KOPT-K1 (cell line): ENCODE results near the gene RMRP.
"Not testable (repeated sequence)": the region's sequence is repeated elsewhere in the genome, so short reads cannot be mapped to it uniquely, and the experiment has no call there.

Source experiments
- H3K27ac ChIP-seq: fragments of 200-600 bp; sonication (generic); 2 replicates; pipeline ENCODE4 v1.5.1; 2016; ENCODE audit warnings: antibody characterized with exemption, mild to moderate bottlenecking, low read depth, low read length; ENCODE audit not compliant: poor library complexity, severe bottlenecking
- H3K36me3 ChIP-seq: fragments of 200-600 bp; sonication (generic); 2 replicates; pipeline ENCODE4 v1.5.1; 2017; ENCODE audit warnings: antibody characterized with exemption, mild to moderate bottlenecking, low read length, moderate library complexity; ENCODE audit not compliant: insufficient read depth
- H3K9me3 ChIP-seq: fragments of 200-600 bp; sonication (generic); 2 replicates; pipeline ENCODE4 v1.5.1; 2017; ENCODE audit warnings: antibody characterized with exemption, low read length, mild to moderate bottlenecking; ENCODE audit not compliant: insufficient read depth, poor library complexity, severe bottlenecking

The RMRP gene

GRCh38 chr9:35627575-35627974 is 30.2 kb downstream of the RMRP start:
- Histone ChIP-seq H3K36me3 (no peaks in the 10 kb centered on the region), H3K9me3 (no peaks in the 10 kb centered on the region), H3K27ac (no peak overlapping the region)

- Histone ChIP-seq H3K36me3 (no peaks in the 10 kb centered on the region), H3K9me3 (no peaks in the 10 kb centered on the region), H3K27ac (peak overlapping the region; percentile 66)
Observed at GRCh38 chr9:35619800-35620158, 38.0 kb downstream of the RMRP start.

GRCh38 chr9:35618854-35619799 is 38.7 kb downstream of the RMRP start:
- Histone ChIP-seq H3K36me3 (no peaks in the 10 kb centered on the region), H3K27ac (peak overlapping the region; percentile 66), H3K9me3 (no peaks in the 10 kb centered on the region)

GRCh38 chr9:35618325-35618727 is 39.5 kb downstream of the RMRP start, which contains the start of gene CD72:
TSS of gene CD72 (minus strand) at chr9:35618413. CDS start at chr9:35618303, 110 bp downstream.
- Histone ChIP-seq H3K27ac (peak within 1 kb of the TSS; percentile 66), H3K36me3 (no peaks in the 10 kb centered on the region), H3K9me3 (no peaks in the 10 kb centered on the region)

GRCh38 chr9:35617548-35617947 is 40.3 kb downstream of the RMRP start:
- no peaks in the 10 kb centered on the region for H3K9me3 ChIP-seq
- no peak overlapping the region for H3K27ac ChIP-seq
- H3K36me3 ChIP-seq = no peaks in the 10 kb centered on the region

DNA sequence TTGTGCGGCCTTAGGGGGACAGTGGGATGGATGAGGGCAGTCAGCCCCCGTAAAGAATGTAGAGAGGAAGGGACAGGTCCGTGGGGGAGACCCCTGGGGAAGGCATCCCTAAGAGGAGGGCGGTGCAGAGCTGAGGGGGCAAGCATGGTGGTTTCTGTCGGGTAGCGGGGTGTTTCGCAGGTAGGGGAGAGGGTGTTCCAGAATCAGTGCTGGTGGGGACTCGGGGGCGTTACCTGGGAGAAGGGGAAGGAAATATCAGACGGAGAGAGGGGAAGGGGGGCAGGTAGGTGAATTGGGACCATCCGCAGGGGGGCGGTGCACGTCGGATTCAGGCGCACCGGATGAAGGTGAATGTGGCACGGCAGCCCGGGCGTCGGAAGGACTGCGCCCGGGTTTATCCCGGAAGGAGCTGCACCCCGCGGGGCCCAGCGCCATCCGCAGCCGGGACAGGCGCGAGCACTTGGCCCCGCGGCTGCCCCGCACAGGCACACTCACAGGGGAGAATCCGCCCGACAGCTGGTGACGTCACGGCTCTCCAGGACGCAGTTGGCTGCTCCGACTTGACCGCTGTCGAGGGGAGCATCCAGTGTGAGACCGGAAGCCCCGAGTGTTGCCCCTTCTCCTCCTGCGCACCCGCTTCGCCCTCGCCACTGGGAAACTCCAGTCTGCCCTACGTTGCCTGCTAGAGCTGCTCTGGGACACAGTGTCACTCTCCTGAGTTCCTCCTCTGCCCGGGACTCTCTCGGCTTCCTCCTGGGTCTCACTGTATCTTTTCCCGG is 40.9 kb downstream of the RMRP start:
- Histone ChIP-seq H3K9me3 (no peaks in the 10 kb centered on the region), H3K27ac (no peak overlapping the region), H3K36me3 (no peaks in the 10 kb centered on the region)

GRCh38 chr9:35615981-35616680 is 41.7 kb downstream of the RMRP start:
- no peak overlapping the region for H3K27ac ChIP-seq
- no peaks in the 10 kb centered on the region for H3K9me3 ChIP-seq
- H3K36me3 ChIP-seq = no peaks in the 10 kb centered on the region

GRCh38 chr9:35612843-35613242 is 45.0 kb downstream of the RMRP start:
- H3K9me3 ChIP-seq = no peaks in the 10 kb centered on the region
- H3K27ac ChIP-seq = no peak overlapping the region
- H3K36me3 ChIP-seq = peaks cover 27% of the 10 kb centered on the region; the same call in 1 of the 2 replicates

- peaks cover 35% of the 10 kb centered on the region; the same call in 1 of the 2 replicates for H3K36me3 ChIP-seq
- H3K9me3 ChIP-seq, H3K27ac ChIP-seq: not testable (repeated sequence)
Observed at GRCh38 chr9:35612066-35612465, 45.8 kb downstream of the RMRP start.

DNA sequence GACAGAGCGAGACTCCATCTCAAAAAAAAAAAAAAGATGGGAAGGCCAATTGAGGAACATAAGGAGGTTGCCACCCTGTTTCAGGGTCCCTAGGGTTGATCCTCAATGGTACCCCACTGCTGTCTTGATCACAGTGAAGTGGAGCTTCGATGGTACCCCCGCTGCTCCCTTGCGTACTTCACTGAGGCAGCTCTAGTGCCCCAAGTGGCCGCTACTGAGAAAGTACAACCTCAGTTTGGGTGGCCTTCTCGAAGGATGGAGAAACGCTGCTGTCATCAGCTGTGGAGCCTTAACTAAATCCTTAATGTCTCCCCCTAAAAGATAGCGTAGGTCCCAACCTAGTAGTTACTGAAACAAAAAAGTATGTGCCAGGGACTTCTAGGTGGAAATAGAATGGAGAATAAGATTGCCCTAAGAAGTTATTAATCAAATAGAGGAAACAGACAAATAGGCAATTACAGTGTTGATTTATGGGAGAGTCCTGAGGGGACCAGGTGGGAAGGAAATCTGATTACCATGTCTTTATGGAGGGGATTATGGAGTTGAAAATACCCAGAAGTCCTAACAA is 46.5 kb downstream of the RMRP start:
- Histone ChIP-seq H3K9me3 (no peaks in the 10 kb centered on the region), H3K27ac (no peak overlapping the region), H3K36me3 (peaks cover 35% of the 10 kb centered on the region; the same call in 1 of the 2 replicates)

GRCh38 chr9:35609820-35610163 is 48.0 kb downstream of the RMRP start:
- Histone ChIP-seq H3K9me3 (no peaks in the 10 kb centered on the region), H3K27ac (no peak overlapping the region), H3K36me3 (peaks cover 35% of the 10 kb centered on the region; the same call in 1 of the 2 replicates)

GRCh38 chr9:35609001-35609819 is 48.6 kb downstream of the RMRP start:
- peaks cover 35% of the 10 kb centered on the region; the same call in 1 of the 2 replicates for H3K36me3 ChIP-seq
- H3K9me3 ChIP-seq = no peaks in the 10 kb centered on the region
- H3K27ac ChIP-seq = no peak overlapping the region

DNA sequence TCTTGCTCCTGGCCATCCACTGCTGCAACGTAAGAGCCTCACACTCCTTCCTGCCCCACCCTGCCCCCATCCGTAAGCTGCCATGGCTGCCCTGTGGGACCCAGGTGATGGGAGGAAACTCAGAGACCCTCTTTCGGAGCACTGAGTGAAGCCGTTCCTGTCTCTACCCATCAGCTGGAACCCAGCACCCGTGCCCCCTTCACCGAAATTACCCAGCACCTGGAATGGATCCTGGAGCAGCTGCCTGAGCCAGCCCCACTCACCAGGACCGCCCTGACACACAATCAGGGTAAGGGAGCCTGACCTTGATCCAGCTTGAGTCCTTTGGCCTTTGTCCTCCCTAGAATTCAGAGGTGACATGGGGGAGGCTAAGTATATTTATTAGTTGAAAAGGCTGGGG is 49.6 kb downstream of the RMRP start:
- H3K36me3 ChIP-seq = peaks cover 35% of the 10 kb centered on the region; the same call in 1 of the 2 replicates

More for the DNA sequence above, 49.6 kb downstream of the RMRP start:
- no peaks in the 10 kb centered on the region for H3K9me3 ChIP-seq
- no peak overlapping the region for H3K27ac ChIP-seq
